HEK293T (cell line): ENCODE results near the gene MSN.
"Not testable (repeated sequence)": the region's sequence is repeated elsewhere in the genome, so short reads cannot be mapped to it uniquely, and the experiment has no call there.

Experiments used
- CTCF ChIA-PET: fragments of 350-600 bp; formaldehyde crosslinking; extraction: SDS; loops from one replicate; lab custom pipeline; 2021; ENCODE audit warnings: antibody characterized with exemption, inconsistent platforms; lab: Yijun Ruan, JAX
- POLR2A ChIA-PET: fragments of 350-600 bp; formaldehyde crosslinking; extraction: SDS; loops from one replicate; lab custom pipeline; 2020; ENCODE audit warnings: antibody characterized with exemption, inconsistent platforms; lab: Yijun Ruan, JAX
- DNase-seq: peaks from one replicate; pipeline ENCODE4 v3.0.0; 2012; ENCODE audit warnings: mixed read lengths; ENCODE audit errors: extremely low spot score
- ARNT ChIP-seq: fragments of 450-650 bp; IDR thresholded peaks from 2 replicates; pipeline ENCODE4 v1.6.1; 2017; ENCODE audit warnings: mild to moderate bottlenecking
- BHLHE40 ChIP-seq: fragments of 450-650 bp; IDR thresholded peaks from 2 replicates; pipeline ENCODE4 v1.6.1; 2016; ENCODE audit warnings: mild to moderate bottlenecking, moderate library complexity, borderline replicate concordance
- CTBP1 ChIP-seq: fragments of 450-650 bp; IDR thresholded peaks from 2 replicates; pipeline ENCODE4 v1.6.1; 2016; ENCODE audit warnings: borderline replicate concordance
- ELF4 ChIP-seq: fragments of 450-650 bp; IDR thresholded peaks from 2 replicates; pipeline ENCODE4 v1.6.1; 2017; ENCODE audit warnings: antibody characterized with exemption
- FOXA1 ChIP-seq: fragments of 450-650 bp; IDR thresholded peaks from 2 replicates; pipeline ENCODE4 v1.6.1; 2016; ENCODE audit warnings: mild to moderate bottlenecking
- FOXK2 ChIP-seq: fragments of 450-650 bp; IDR thresholded peaks from 2 replicates; pipeline ENCODE4 v1.6.1; 2016; ENCODE audit warnings: mild to moderate bottlenecking
- FOXM1 ChIP-seq: fragments of 450-650 bp; IDR thresholded peaks from 2 replicates; pipeline ENCODE4 v1.6.1; 2017; ENCODE audit warnings: mild to moderate bottlenecking, borderline replicate concordance
- HDGF ChIP-seq: fragments of 450-650 bp; IDR thresholded peaks from 2 replicates; pipeline ENCODE4 v1.6.1; 2017; ENCODE audit warnings: antibody characterized with exemption, borderline replicate concordance
- L3MBTL2 ChIP-seq: fragments of 450-650 bp; conservative IDR thresholded peaks from 2 replicates; pipeline ENCODE4 v1.6.1; 2016; ENCODE audit warnings: mild to moderate bottlenecking
- LEF1 ChIP-seq: fragments of 450-650 bp; IDR thresholded peaks from 2 replicates; pipeline ENCODE4 v1.6.1; 2017; ENCODE audit warnings: mild to moderate bottlenecking, borderline replicate concordance
- NFRKB ChIP-seq: fragments of 450-650 bp; IDR thresholded peaks from 2 replicates; pipeline ENCODE4 v1.6.1; 2016; ENCODE audit warnings: mild to moderate bottlenecking, moderate library complexity
- PKNOX1 ChIP-seq: fragments of 450-650 bp; IDR thresholded peaks from 2 replicates; pipeline ENCODE4 v1.6.1; 2016
- SP1 ChIP-seq: fragments of 450-650 bp; IDR thresholded peaks from 2 replicates; pipeline ENCODE4 v1.6.1; 2017
- SUZ12 ChIP-seq: fragments of 450-650 bp; IDR thresholded peaks from 2 replicates; pipeline ENCODE4 v1.6.1; 2016; ENCODE audit warnings: mild to moderate bottlenecking
- TARDBP ChIP-seq: fragments of 450-650 bp; IDR thresholded peaks from 2 replicates; pipeline ENCODE4 v1.6.1; 2016
- ZNF384 ChIP-seq: fragments of 450-650 bp; IDR thresholded peaks from 2 replicates; pipeline ENCODE4 v1.6.1; 2016

MSN gene

GRCh38 chrX:65745992-65746391 lies 78.5 kb downstream of the MSN start:
- ChIA-PET POLR2A (no interaction called here), CTCF (no interaction called here)
- TF ChIP-seq BHLHE40, result no peak
- no peak for DNase-seq

GRCh38 chrX:65750674-65751469 lies 83.4 kb downstream of the MSN start:
- DNase-seq, result no peak
- no peak for TF ChIP-seq PKNOX1
- TF ChIP-seq SUZ12, result no peak
- TF ChIP-seq FOXA1, result no peak
- TF ChIP-seq SP1, result no peak
- no peak for TF ChIP-seq HDGF
- TF ChIP-seq ARNT, result no peak
- TF ChIP-seq L3MBTL2, result no peak
- no peak for TF ChIP-seq CTBP1
- no peak for TF ChIP-seq FOXM1
- no peak for TF ChIP-seq ELF4
- no peak for TF ChIP-seq BHLHE40
- CTCF ChIA-PET, result no interaction called here
- POLR2A ChIA-PET, result no interaction called here

GRCh38 chrX:65751519-65751918 lies 84.1 kb downstream of the MSN start:
- CTCF ChIA-PET, result no interaction called here
- no peak for DNase-seq
- POLR2A ChIA-PET, result no interaction called here
- TF ChIP-seq ELF4 (no peak), SP1 (no peak), SUZ12 (no peak), FOXM1 (no peak), FOXK2 (no peak), FOXA1 (no peak), ZNF384 (no peak), ARNT (no peak)

- TF ChIP-seq BHLHE40, result no peak
- DNase-seq, result no peak
- ChIA-PET POLR2A (no interaction called here), CTCF (no interaction called here)
These were observed 84.8 kb downstream of the MSN start for GRCh38 chrX:65752294-65752693.

- TF ChIP-seq L3MBTL2 (no peak), TARDBP (no peak), BHLHE40 (no peak), CTBP1 (no peak), LEF1 (no peak), ELF4 (no peak), FOXK2 (no peak), PKNOX1 (no peak), ARNT (no peak), SP1 (no peak), FOXA1 (no peak)
- ChIA-PET CTCF (no interaction called here), POLR2A (no interaction called here)
These were observed 88.3 kb downstream of the MSN start for GRCh38 chrX:65755786-65756185.

GRCh38 chrX:65757943-65758342 lies 90.5 kb downstream of the MSN start:
- ChIA-PET POLR2A (no interaction called here), CTCF (no interaction called here)
- DNase-seq, result no peak
- no peak for TF ChIP-seq BHLHE40
- TF ChIP-seq SP1, result no peak
- TF ChIP-seq L3MBTL2, result no peak
- no peak for TF ChIP-seq CTBP1

More at GRCh38 chrX:65755786-65756185, 88.3 kb downstream of the MSN start:
- no peak for DNase-seq

GRCh38 chrX:65758505-65758904 lies 91.1 kb downstream of the MSN start:
- TF ChIP-seq FOXA1 (no peak), LEF1 (no peak), ELF4 (no peak), NFRKB (no peak), L3MBTL2 (no peak), SP1 (no peak), TARDBP (no peak), BHLHE40 (no peak), SUZ12 (no peak), FOXK2 (no peak), PKNOX1 (no peak), FOXM1 (no peak), CTBP1 (no peak)
- DNase-seq, result no peak
- ChIA-PET POLR2A (no interaction called here), CTCF (no interaction called here)

GRCh38 chrX:65759525-65759924 lies 92.1 kb downstream of the MSN start:
- POLR2A ChIA-PET, CTCF ChIA-PET, DNase-seq: not testable (repeated sequence)
